Measurements from ENCODE around the gene GPD2. TPM values are rescaled to one million over a fixed set of nuclear protein-coding genes. Genes with fewer than 3 reads are reported as not detected.

GPD2 gene
- total RNA-seq, 3 donors from 2014 or later (not counting 1 experiment from before 2014, with no cell fraction given): 12.5 to 20.2 (median 18.3) TPM

DNA sequence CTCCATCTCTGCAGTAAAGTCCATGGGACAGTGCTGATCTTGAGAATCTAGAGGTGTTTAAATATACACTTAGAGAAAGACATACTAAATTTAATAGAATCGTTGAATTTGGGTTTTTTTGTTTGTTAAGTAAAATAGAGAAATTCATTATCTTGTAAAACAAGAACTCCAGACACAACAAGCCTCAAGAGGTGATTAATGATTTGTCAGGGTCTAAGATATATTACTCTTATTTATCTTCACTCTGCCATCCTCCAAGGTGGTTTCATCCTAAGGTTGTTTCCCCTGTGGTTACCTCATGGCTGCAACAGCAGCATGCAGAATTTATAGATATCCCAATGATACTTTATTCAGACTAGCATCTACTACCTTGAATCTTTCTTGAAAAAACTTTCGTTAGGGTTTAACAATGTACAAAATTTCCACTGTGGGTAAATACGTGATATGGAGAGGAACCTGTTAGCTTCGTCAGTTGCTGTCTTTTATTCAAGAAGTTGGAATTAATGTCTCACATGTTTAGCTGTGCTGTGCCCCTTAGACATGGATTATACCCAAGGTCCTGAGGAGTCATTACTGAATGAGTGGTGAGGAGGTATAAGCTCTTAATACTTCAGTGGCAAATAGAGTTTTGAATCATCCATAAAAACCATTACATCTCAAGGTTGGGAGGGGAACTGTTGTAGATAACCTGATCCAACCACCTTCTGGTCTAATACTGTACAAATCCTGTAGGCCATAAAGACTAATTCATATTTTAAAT, 128.0 kb downstream of the GPD2 start:
- Histone ChIP-seq H3K27ac (ENCODE audit: low read length) (no peak overlapping the region), H3K9me3 (ENCODE audit: control insufficient read depth, insufficient read depth, low read length) (no peaks in the 10 kb centered on the region), H3K36me3 (ENCODE audit: control insufficient read depth, insufficient read depth, low read length) (peaks cover 6% of the 10 kb centered on the region), H3K4me3 (ENCODE audit: low read length) (no peak overlapping the region), H3K4me1 (ENCODE audit: control insufficient read depth, insufficient read depth, low read length) (no peaks in the 10 kb centered on the region), H3K27me3 (ENCODE audit: control insufficient read depth, insufficient read depth, low read length) (no peaks in the 10 kb centered on the region)
- Mint-ChIP-seq H3K36me3 (peaks cover 7% of the 10 kb centered on the region), H3K27me3 (ENCODE audit: low read depth in 2 of 2) (no peaks in the 10 kb centered on the region), H3K4me1 (peaks cover 25 to 38% of the 10 kb centered on the region in 2 donors), H3K4me3 (no peak overlapping the region), H3K9me3 (no peaks in the 10 kb centered on the region), H3K27ac (peak overlapping the region in 1 of 2 donors; percentile 14)
- ATAC-seq (no peak), DNase-seq (no peak)
- TF ChIP-seq, protein P1, sequence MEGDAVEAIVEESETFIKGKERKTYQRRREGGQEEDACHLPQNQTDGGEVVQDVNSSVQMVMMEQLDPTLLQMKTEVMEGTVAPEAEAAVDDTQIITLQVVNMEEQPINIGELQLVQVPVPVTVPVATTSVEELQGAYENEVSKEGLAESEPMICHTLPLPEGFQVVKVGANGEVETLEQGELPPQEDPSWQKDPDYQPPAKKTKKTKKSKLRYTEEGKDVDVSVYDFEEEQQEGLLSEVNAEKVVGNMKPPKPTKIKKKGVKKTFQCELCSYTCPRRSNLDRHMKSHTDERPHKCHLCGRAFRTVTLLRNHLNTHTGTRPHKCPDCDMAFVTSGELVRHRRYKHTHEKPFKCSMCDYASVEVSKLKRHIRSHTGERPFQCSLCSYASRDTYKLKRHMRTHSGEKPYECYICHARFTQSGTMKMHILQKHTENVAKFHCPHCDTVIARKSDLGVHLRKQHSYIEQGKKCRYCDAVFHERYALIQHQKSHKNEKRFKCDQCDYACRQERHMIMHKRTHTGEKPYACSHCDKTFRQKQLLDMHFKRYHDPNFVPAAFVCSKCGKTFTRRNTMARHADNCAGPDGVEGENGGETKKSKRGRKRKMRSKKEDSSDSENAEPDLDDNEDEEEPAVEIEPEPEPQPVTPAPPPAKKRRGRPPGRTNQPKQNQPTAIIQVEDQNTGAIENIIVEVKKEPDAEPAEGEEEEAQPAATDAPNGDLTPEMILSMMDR (IDR thresholded peaks at IDR 0.05): no peak
- intact Hi-C loops (cut with micrococcal nuclease): no loop called here
- 97% methylated on average over 3 of the region's 4 CpGs for WGBS (ENCODE audit: insufficient coverage)

DNA sequence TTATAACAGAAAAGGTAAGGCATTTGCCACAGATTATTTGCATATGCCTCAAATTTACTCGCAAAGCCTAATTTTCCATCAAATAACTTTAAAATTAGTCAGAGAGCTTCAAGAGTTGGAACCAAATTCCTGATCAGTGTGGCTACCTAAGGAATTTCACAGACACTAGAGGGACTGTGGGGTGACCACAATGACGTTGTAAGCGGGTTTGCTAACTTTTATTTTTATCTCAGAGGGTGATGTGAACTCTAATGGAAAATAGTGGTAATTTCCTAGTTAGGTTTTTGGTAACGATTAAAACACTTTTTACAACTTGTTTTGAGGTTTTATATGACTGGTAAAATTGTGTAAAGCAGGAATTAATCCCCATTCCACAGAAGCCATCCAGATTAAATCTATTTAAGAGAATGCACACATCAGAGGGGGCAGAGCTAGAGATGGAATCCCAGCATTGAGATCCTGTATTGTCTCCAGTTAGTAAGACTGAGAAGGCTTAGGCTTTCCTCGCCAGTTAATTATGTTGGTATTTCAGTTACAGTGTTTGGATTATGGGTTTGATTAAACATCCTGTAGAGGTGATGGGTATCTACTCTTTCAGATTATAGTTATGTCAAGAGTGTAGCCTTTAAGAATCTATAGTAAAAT, 129.0 kb downstream of the GPD2 start:
- Histone ChIP-seq H3K27me3 (ENCODE audit: control insufficient read depth, insufficient read depth, low read length) (no peaks in the 10 kb centered on the region), H3K4me3 (ENCODE audit: low read length) (no peak overlapping the region), H3K36me3 (ENCODE audit: control insufficient read depth, insufficient read depth, low read length) (peaks cover 12% of the 10 kb centered on the region), H3K9me3 (ENCODE audit: control insufficient read depth, insufficient read depth, low read length) (no peaks in the 10 kb centered on the region), H3K27ac (ENCODE audit: low read length) (no peak overlapping the region), H3K4me1 (ENCODE audit: control insufficient read depth, insufficient read depth, low read length) (no peaks in the 10 kb centered on the region)
- ATAC-seq (peak in 1 of 3 donors; percentile 21), DNase-seq (no peak)
- intact Hi-C loops (cut with micrococcal nuclease): no loop called here
- Mint-ChIP-seq H3K4me3 (no peak overlapping the region), H3K27ac (peak overlapping the region; percentile 14 to 33), H3K36me3 (peaks cover 6% of the 10 kb centered on the region), H3K9me3 (no peaks in the 10 kb centered on the region), H3K4me1 (peaks cover 25 to 38% of the 10 kb centered on the region in 2 donors), H3K27me3 (ENCODE audit: low read depth in 2 of 2) (no peaks in the 10 kb centered on the region)
- WGBS (ENCODE audit: insufficient coverage): 74% methylated on average over 4 of the region's 5 CpGs
- TF ChIP-seq, protein P1 (IDR thresholded peaks at IDR 0.05): no peak

DNA sequence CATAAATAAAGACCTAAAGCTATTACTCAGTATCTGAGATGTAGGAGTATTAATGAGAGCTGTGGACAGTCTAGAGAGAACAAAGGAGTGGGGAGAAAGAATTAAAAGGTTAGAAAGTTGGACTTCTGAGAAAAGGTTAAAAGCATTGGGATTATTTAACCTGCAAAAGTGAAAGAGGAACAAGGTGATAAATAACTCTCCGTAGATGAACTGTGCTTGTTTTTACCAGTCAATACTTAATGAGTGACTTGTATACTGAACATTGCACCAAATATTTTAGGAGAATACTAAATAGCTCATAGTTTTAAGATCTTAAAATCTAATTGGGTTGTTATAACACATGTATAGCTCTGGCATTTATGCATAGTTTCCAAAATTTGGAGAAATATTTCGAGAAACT, 137.5 kb downstream of the GPD2 start:
- H3K36me3 Mint-ChIP-seq: peaks cover 6% of the 10 kb centered on the region
- no peaks in the 10 kb centered on the region for H3K9me3 Mint-ChIP-seq
- Histone ChIP-seq H3K9me3 (ENCODE audit: control insufficient read depth, insufficient read depth, low read length) (no peaks in the 10 kb centered on the region), H3K4me3 (ENCODE audit: low read length) (no peak overlapping the region), H3K36me3 (ENCODE audit: control insufficient read depth, insufficient read depth, low read length) (peaks cover 19% of the 10 kb centered on the region), H3K27me3 (ENCODE audit: control insufficient read depth, insufficient read depth, low read length) (no peaks in the 10 kb centered on the region), H3K4me1 (ENCODE audit: control insufficient read depth, insufficient read depth, low read length) (no peaks in the 10 kb centered on the region), H3K27ac (ENCODE audit: low read length) (no peak overlapping the region)
- peak overlapping the region in 1 of 2 donors; percentile 50 for H3K27ac Mint-ChIP-seq
- no peak overlapping the region for H3K4me3 Mint-ChIP-seq
- ATAC-seq (no peak), DNase-seq (no peak)
- H3K4me1 Mint-ChIP-seq: peaks cover 13 to 15% of the 10 kb centered on the region in 2 donors
- TF ChIP-seq, protein P1 (IDR thresholded peaks at IDR 0.05): no peak
- intact Hi-C loops (cut with micrococcal nuclease): no loop called here
- WGBS (ENCODE audit: insufficient coverage): 20% methylated on average over 1 of the region's 2 CpGs
- no peaks in the 10 kb centered on the region for H3K27me3 Mint-ChIP-seq (ENCODE audit: low read depth in 2 of 2)
